ENCODE measurements around the gene LOC101059915.
"Not testable (repeated sequence)": the region's sequence is repeated elsewhere in the genome, so short reads cannot be mapped to it uniquely, and the experiment has no call there.

LOC101059915 gene

DNA sequence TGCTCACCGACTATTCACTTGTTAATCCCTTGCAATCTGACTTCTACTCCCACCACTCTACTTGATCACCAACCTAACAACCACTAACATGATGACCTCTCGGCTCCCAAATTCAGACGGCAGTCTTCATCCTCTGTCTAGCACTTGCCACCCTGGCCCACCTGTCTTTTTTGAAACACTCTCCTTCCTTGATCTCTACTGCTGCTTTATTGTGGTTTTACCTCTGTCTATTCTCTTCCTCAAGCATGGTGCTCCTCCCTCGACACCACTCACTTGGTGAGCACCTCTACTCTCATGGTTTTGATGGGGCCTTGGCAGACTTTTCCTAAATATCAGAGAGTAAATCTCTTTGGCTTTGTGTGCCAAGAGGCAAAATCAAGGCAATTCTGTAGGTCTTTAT is 27.3 kb upstream of the LOC101059915 start:
- no peak for DNase-seq (ENCODE audit: low read depth)

DNA sequence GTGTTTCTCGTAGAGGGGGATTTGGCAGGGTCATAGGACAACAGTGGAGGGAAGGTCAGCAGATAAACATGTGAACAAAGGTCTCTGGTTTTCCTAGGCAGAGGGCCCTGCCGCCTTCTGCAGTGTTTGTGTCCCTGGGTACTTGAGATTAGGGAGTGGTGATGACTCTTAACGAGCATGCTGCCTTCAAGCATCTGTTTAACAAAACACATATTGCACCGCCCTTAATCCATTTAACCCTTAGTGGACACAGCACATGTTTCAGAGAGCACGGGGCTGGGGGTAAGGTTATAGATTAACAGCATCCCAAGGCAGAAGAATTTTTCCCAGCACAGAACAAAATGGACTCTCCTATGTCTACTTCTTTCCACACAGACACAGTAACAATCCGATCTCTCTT is 22.9 kb upstream of the LOC101059915 start:
- not testable (repeated sequence) for DNase-seq (ENCODE audit: low read depth)

DNA sequence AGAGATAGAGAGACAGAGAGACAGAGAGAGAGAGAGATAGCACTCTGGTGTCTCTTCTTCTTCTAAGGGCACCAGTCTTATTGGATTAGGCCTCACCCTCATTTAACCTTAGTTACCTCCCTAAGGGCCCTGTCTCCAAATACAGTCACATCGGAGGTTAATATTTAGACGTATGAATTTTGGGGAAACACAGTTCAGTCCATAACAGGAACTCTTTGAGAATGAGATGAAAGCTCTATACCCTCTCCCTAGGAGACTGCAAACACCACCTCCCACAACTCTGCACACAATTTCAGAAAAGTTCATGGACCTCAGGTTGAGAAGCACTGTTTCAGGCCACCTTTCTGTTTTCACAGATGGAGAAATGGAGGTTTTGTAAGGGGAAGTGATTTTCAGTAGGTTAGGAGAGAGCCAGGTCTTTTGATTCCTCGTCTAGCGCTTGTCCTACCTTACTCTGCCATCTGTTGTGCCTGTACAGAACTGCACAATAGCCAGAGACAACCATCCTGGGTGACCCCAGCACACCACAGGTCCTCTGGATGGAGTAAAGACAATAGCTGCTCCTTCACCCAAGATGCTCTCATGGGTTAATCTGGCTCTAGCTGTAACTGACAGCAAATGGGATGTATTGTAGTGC is 16.9 kb upstream of the LOC101059915 start:
- DNase-seq (ENCODE audit: low read depth), result no peak

DNA sequence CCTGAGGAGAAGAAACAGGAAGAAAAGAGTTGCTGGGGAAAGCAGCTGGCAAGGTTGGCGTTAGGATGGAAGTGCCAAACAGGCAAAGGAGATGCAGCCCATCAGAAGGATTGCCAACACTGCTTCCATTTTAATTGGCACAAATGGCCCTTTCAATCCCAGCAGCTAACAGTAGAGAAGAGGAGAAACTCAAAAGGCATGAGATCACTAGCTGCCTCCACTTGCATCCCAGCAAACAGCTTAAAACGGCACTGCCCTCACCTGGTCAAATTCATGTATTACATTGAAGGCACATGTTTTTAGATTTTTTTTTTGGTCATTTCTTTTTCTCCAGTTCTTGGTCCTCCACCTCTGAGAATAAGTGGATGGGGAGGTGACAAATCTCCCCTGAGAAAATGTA is 14.9 kb upstream of the LOC101059915 start:
- peak; percentile 32 for DNase-seq (ENCODE audit: low read depth)

DNA sequence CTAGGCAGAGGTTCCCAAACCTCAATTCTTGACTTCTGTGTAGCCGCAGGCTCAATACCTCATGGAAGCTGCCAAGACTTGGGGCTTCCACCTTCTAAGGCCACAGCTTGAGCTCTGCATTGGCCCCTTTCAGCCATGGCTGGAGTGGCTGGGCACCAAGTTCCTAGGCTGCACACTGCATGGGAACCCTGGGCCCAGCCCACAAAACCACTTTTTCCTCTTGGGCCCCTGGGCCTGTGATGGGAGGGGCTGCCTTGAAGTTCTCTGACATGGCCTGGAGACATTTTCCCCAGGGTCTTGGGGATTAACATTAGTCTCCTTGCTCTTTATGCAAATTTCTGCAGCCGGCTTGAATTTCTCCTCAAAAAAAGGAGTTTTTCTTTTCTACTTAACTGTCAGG is 14.0 kb upstream of the LOC101059915 start:
- DNase-seq (ENCODE audit: low read depth), result no peak

DNA sequence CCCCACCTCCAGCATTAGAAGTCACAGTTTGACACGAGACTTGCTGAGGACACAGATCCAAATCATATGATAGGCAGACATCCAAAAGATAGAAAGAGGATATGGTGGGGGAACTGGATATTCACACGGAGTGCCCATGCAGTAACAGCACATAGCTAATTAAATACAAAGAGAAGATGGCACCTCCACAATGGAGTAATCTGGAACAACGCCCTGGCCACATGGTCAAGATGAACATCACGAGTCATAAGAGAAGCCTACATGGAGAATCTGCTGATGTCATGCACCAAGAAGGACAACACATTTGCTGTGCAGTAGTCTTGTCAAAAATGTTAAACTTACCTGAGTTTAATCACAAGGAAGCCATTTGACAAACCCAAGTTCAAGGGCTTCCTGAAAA is 10.1 kb upstream of the LOC101059915 start:
- DNase-seq (ENCODE audit: low read depth), result no peak

DNA sequence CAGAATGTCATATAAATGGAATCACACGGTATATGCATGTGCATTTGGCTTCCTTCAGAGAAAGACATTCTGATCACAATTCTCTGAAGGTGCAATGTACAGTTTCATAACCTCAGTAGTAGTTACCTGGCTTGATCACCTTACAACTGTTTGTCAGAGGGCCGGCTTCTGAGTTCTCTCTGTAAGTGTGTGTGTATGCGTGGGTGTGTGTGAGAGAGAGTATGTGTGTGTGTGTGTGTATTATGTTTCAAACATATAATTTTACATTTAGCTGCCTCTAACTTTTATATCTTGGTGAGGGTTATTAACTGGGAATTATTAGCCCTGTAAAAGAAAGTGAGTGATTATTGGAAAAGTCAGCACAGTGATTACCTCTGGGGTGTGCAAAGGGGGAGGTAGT is 8.0 kb upstream of the LOC101059915 start:
- no peak for DNase-seq (ENCODE audit: low read depth)

DNA sequence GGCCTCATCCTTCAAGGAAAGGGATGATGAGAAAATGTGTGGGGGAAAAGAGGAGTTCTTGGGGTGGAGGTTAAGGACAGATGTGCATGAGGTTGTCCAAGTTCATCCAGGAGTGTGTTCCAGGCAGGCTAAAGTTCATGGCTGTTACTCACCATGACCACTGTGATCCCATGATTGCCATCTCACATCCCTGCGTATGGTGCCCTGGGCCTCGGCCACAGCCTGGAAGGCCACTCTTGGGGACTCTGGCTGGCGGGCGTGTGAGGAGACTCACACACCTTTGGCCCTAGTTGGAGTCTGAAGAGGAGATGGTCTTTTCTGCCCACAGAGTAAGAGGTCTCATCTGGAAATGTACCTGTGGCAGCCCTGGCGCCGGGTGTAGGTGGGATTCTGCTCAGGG is 7.4 kb upstream of the LOC101059915 start:
- no peak for DNase-seq (ENCODE audit: low read depth)

DNA sequence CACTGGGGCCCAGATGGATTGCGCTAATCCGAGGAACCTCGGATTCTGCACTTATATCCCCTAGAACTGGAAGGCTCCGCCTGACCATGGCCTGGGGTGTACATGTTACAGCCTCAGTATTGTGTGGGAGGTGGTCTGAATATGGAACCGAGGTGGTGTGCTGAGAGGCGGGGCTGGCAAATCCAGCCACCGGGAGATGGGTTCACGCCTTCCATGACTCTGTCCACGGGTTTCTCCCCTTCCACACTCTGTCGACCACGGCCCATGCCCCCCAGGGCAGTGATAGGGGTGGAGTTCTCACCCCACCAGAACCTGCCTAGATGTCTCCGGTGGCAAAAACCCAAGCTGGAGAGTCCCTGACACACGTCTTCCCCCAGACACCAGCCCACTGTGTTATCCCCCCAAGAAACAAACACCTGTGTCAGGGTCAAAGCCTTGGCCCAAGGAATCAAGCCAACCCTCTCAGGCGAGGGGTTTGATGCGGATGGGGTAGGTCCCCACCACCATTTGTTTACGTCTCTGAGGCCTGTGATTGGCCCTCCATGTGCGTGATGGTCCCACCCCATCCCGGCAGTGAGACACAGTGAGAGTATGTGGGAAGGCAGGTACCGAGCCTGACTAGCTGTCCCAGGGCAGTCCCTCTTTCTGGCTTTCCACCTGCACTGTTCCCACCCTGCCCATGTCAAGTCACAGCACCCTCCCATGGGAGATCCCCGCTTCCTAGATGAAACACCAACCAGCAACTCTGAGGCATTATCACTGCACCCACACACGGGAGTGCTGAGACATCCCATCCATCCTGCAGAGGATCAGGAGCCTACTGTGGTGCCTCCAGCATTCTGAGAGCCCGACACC is 6.6 kb upstream of the LOC101059915 start:
- no peak for DNase-seq (ENCODE audit: low read depth)

DNA sequence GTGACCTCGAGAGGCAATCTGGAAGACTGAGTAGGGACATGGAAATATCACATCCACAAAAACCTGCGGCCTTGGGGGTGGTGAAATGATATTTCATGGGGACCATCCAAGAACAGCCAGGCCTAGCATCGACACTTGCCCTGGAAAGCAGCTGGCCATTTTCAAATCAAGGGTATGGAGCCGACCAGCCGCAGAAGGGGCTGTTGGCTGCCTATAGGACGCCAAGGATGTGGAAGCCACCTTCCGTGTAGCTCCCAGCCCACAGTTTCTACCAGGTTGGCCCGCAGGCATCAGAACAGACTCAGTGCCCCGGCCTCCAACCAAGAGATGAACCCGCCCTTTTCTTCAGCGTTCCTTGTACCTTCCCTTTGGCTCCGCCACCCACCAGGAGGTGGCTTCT is 5.4 kb upstream of the LOC101059915 start:
- no peak for DNase-seq (ENCODE audit: low read depth)

DNA sequence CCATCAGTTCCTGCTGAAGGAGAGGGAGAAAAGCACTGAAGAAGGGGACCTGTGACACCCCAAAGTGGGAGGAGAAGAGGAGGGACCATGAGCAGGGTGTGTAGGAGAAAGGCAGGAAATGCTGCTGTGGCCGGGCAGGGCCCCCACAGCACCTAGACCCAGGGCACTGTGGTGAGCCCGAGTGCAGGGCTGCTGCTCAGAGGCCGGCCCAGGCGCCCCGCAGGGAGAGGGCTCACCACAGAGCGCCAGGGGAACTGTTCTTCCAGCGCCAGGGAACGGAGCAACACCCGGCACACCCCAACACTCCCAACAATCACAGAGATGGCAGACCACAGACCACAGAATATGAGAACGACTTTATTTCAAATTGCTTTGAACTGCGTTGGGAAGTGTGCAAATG is 4.7 kb upstream of the LOC101059915 start:
- DNase-seq (ENCODE audit: low read depth), result not testable (repeated sequence)

DNA sequence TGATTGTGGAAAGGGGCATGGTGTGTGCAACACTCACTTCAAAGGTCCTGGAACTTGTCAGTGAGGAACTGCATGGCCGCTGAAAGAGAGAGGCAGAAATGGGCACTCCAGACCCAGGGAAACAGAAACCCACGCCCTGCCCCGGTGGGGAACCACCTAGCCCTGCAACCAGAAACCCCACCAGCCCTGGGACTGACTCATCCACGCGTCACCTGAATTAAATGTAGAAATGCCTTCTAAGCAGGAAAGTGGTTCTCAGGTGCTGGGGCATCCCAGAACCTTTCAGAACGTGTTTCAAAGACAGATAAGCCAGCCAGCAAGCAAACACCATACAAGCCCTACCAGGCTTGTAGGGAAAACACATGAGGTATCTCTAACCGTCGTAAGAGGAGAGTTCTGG is 4.1 kb upstream of the LOC101059915 start:
- DNase-seq (ENCODE audit: low read depth), result peak; percentile 26

DNA sequence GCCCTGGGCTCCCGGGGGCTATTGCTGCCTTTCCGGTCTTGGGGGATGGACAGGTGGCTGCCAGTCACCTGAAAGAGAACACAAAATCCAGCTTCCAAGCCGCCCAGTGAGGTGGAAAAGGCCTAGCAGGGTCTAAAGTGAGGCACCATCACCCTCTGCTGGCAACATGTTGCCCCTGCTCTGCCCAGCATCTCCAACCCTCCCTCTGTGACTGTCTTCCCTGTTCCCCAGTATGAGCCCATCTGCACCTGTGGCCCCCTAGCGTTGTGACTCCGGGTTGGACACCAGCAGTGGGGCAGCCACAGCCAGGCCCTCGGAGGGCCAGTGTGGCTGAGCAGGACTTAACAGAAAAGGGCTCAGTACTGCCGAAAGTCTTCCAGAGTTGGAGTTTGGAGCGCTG is 3.1 kb upstream of the LOC101059915 start:
- not testable (repeated sequence) for DNase-seq (ENCODE audit: low read depth)

DNA sequence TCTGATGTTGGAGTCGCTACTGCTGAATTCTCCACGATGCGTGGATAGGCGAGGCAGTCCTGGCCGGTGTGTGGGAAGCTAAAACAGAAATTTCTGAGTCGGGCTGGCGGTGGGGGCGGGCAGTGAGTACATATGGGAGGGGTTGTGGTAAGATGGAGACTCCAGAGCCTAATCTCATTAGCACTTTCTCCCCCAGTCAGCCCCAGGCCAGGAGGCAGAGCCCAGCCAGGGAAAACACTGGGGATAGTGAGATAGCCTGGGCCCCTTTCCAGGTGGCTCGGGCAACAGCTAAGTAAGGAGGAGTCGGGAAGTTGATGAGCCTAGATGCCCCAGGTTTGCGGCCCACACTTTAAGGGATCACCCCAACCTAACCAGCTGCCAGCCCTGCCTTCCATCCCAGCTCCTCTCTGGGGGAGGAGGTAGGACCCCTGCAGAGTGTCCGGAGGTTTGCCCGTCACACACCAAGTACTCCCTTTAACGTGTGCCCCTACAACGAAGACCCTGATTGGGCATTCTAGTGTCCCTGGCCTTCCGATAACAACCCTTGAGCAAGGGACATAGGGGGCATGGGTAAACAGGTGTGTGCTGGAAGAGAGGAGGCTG is 2.4 kb upstream of the LOC101059915 start:
- no peak for DNase-seq (ENCODE audit: low read depth)

DNA sequence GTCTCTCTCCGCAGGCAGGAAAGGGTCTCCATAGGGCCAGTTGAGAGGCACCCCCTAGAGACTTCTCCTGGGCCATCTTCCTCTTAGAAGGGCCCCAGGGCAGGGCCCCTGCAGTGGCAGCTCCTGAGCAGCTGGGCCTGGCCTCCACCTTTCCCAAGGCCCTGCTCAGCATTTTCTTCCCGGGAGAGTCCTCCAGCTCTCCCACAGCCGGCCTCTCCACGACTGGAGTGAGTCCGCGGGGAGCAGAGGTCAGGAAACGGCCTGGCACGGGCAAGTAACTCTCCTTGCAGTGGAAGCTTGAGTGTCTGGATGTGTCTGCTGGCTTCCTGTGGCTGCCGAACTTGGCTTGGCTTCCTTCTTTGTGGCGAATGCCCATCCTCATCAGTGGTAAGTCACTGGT is 1.6 kb upstream of the LOC101059915 start:
- no peak for DNase-seq (ENCODE audit: low read depth)

DNA sequence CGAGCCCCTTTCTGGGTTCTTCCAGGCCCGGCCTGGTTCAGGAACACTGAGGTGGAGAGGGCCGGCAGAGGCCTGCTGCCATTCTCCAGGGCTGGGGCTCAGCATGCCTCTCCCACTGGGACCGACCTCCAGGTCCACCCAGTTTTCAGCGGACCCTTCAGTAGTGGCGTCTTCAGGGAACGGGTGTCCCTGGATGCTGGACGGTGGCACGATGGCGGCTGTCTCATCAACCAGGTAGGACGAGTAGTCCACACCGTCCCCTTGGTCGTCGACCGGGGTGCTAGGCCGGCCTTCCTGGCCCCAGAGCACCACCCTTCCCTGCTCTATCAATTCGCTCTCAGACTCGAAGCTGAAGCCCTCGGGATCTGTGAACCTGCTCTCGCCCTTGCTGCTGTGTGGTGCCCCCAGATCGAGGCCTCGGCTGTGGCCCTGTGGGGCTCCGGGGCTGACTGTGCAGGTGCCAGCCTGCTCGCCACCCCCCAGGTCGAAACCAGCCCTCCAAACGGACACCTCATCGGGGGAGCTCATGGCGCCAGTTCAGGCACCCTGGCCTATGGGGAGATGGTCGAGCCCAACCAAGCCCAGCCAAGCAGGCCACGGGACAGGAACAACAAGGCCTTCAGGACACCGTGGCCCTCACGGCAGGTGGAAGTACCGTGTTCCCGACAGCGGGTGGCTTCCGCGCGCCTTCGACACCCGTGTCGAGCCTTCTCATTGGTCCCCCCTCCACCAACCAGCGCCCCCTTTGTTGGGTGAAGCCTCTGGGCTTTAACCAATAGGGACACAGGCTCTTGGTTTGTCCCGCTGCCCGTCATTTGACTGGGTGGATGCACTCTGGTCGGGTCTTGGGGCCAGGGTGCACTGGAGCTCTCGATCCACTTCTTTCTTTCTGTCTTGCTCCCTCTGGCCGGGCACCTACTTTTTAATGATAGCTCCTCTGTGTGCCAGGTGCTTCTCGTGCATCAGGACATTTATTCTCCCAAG is 814 bp upstream of the LOC101059915 start:
- DNase-seq (ENCODE audit: low read depth), result no peak

DNA sequence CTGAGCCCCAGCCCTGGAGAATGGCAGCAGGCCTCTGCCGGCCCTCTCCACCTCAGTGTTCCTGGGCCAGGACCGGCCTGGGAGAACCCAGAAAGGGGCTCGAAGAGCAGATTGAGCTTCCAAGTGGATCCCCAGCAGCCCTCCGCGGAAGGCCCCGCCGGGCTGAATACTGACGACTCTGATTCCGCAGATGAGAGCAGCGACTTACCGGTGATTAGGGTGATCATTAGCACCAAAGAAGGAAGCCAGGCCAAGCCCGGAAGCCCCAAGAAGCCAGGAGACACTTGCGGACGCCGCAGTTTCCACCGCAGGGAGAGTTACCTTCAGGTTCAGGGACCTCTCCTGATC is 876 bp downstream of the LOC101059915 start:
- no peak for DNase-seq (ENCODE audit: low read depth)

DNA sequence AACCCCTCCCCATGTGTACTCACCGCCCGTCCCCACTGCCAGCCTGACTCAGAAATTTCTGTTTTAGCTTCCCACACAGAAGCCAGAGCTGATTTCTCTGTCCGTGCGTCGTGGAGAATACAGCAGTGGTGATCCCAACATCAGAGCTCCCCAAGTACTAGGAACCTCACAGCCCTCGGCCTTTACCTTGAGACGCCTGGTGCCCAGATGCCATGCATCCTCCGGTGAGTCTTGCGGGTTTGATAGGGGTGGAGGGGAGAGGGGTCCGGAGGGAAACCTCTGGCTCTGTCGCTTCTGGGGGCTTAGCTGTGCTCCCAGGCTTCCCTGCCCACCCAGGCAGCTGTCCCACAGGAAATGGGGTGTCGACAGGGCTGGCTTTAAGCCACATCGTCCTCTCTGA is 2.1 kb downstream of the LOC101059915 start:
- no peak for DNase-seq (ENCODE audit: low read depth)

DNA sequence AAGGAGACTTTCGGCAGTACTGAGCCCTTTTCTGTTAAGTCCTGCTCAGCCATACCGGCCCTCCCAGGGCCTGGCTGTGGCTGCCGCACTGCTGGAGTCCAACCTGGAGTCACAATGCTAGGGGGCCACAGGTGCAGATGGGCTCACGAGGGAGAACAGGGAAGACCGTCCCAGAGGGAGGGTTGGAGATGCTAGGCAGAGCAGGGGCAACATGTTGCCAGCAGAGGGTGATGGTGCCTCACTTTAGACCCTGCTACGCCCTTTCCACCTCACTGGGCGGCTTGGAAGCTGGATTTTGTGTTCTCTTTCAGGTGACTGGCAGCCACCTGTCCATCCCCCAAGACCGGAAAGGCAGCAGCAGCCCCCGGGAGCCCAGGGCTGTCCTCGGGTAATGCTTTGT is 2.6 kb downstream of the LOC101059915 start:
- DNase-seq (ENCODE audit: low read depth), result not testable (repeated sequence)

DNA sequence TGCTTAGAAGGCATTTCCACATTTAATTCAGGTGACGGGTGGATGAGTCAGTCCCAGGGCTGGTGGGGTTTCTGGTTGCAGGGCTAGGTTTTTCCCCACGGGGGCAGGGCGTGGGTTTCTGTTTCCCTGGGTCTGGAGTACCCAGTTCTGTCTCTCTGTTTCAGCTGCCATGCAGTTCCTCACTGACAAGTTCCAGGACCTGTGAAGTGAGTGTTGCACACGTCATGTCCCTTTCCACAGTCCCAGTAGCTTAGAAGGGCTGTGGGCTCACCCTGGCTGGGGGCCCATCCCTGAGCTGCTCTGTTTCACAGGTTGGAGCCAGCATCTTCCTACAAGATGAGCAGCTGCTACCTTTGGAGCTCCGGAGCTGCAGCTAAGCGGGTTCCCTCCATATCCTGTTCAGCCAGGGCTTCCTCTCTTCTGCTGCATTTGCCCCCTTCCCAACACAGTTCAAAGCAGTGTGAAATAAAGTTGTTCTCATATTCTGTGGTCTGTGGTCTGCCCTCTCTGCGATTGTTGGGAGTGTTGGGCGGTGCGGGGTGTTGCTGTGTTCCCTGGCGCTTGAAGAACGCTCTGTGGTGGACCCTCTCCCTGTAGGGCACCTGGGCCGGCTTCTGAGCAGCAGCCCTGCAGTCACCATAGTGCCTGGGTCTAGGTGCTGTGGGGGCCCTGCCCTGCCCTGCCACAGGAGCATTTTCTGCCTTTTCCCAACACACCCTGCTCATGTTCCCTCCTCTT is 3.9 kb downstream of the LOC101059915 start:
- no peak for DNase-seq (ENCODE audit: low read depth)

DNA sequence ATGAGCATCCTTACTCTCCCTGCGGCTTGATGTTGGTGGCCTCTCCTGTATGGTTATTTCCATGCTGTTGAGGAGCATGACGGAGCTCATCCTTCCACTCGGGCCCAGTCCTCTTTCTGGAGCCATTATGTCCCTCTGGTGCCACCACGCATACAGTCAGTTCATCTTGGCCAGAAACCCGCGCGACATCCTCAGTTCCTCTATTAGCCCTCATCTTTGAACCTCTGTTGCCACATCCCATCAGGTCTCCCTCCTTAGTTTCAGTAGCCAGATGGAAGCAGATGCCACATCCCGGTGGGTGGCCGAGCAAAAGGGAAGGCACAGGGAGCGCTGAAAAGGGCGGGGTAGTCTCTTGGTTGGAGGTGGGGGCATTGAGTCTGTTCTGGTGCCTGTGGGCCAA is 4.6 kb downstream of the LOC101059915 start:
- no peak for DNase-seq (ENCODE audit: low read depth)

Measured in stimulated activated CD8-positive, alpha-beta memory T cell treated with anti-CD3 and anti-CD28 coated beads, Interleukin-7, amount 100 ng/mL, for 24 hours (primary cell).